Epidermal melanocyte (primary cell): Measurements from ENCODE around the gene VWA8.
"Not testable (repeated sequence)": the region's sequence is repeated elsewhere in the genome, so short reads cannot be mapped to it uniquely, and the experiment has no call there.

Experiments
- DNase-seq: peaks from one replicate; pipeline ENCODE4 v3.0.0; 2011; ENCODE audit warnings: low spot score; ENCODE audit not compliant: insufficient read length

VWA8 gene

DNA sequence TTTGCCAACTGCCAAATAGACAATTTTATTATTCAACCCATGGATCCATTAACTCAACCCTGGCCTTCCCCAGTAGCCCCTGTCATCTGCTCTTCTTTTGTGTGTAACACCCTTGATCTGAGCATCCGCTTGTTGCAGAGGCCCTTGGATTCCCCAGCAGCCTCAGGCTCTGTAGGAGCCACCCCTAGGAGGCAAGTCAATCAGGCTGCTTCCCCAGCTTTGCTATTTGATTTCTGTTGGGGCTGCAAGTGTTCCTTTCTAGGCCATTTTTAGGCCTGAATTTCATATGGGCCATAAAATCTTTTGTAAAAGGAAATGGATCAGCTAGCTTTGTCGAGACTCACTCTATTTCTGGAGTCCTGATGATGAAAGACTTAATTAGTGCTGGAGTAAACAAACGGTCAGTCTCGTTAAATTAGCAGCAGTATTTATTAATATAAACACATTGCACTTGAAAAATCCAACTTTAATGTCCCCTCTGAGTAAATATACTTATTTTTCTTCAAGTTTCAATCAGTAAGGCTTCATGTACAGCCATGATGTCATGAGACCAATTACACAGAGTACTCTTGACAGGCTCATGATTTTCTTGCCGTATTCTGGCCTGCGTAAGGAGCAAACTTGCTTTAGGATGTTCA lies 398.2 kb downstream of the VWA8 start:
- no peak for DNase-seq

DNA sequence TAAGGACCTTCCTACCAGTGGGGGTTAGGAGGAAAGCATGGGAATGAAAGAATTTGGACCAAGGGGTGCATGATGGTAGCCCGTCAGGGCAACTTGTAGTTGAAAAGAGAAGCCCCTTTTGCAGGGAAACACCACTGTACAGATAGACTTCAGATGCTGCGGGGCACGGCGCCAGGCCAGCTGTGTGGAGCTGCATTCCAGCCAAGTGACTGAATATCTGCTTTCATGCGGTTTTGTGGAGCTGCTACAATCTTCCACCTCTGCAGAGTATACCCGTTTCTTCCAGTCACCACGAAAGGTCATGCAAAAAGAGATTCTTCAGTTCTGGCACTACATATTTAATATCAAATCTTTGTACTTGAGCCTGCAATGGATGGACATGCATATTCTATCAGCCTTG lies 398.8 kb downstream of the VWA8 start:
- DNase-seq, result peak; percentile 52

DNA sequence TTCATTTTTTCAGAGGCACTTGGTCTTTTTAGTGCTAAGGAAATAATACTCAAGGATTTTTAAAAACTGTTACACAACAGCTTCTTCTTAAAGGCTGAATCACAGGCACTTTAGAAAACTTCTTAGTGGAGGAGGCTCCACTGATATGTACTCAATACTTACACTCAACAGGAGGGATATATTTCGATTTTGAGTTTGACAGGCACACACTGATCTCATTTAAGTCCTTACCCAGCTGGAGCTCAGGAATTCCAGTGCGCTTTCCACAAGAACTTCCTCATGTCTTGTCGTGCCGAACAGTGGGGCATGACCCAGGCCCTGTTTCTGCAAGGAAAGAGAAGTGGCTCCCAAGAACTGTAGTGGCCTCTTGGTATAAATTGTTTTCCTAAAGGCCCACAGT lies 399.7 kb downstream of the VWA8 start:
- DNase-seq, result no peak

DNA sequence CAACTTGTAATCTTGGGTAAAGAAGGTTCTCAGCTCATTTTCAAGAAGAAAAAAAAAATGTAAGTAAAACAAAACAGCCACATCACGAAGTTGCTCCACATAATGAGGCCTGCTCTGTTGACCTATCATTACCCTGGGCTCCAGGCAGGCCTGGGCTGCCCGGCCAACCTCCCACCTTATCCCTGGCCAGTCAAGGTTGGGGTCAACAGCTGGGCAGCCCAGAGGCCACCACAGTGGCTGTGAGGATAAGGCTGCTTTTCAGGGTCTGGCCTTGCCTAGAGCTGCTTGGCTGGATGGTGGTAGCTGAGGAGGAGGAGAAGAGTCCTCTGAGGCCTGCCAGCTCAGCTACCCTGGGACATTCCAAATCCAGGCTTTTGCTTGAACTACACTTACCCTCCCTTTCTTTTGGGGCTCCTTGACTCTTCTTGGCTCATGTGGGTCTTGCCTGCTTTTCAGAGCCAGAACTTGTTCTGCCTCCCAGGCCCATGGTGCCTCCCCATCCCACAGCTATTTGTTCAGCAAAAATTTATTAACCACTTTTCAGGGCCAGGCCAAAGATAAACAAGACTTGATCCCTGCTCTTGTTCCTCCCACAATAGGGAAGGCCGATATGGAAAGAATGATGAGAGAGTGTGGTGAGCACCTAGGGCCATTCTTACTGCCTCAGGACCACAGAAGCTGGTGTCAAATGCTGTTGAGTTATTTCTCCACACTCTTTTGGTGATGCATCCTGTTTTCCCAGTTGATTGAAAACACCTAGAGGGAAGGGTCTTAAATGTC lies 401.9 kb downstream of the VWA8 start:
- DNase-seq, result no peak

DNA sequence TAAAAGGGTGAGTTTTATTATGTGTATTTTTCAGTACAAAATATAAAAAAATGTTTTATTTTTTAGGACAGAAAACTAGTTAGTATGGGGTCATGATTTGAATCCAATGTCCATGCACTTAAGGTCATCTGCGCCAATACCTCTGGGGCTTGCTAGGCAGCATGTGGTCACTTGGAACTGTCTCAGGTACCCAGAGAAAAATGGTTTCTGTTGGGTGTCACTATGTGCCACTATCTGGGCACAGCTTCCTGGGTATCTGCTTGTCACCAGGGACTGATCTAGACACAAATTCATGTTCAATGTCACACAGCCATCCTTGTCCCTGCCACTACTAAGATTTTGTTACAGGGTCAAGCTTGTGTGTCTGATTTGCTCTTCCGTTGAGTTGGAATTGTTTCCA lies 403.2 kb downstream of the VWA8 start:
- no peak for DNase-seq

DNA sequence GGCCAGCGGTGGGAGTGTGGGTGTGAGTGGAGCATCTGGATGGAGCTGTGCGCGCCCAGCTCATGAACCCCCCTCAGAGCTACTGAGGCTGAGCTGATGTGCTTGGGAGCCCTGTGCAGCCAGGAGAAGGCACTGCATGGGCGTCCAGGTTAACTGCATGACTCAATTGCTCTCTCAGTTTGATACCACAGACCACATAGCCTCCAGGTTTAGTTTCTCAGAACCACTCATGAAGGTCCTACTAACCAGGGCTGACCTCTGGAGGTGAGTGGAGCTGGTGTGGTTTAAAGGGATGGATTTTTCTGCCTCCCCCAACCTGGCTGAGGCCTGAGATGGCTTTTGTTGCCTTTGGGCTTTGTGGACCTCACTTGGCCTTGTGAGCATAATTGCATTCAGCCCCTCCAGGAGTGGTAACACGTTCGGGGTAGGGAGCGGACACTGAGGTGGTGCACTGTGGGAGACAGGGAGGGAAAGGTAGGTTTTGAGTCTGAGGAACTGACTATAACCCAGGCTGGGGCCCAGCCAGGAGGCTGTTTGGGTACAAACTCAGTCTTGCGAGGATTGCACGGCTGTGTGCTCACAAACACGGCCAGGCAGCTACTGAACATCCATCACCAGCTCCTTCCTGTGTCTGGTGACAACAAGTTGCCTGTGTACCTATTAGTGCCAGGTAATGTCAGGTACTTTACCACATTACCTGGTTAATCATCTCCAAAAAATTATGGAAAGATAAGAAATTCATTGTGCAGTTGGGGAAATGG lies 406.1 kb downstream of the VWA8 start:
- no peak for DNase-seq

DNA sequence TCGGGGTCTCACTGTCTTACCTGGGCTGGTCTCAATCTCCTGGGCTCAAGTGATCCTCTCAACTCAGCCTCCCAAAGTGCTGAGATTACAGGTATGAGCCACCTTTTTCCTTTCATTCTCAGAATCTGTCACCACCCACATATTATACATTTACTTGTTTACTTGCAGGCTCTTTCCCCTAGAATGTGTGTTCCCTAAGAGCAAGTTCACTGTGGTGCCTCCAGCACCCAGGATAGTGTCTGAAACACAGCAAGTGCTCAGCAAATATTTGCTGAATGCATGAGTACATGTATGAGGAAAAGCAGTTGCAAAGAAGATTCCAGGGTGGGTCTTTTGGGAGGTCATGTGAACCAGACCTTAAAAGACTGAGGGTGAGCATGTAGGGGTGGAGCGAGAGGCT lies 406.7 kb downstream of the VWA8 start:
- DNase-seq, result no peak

DNA sequence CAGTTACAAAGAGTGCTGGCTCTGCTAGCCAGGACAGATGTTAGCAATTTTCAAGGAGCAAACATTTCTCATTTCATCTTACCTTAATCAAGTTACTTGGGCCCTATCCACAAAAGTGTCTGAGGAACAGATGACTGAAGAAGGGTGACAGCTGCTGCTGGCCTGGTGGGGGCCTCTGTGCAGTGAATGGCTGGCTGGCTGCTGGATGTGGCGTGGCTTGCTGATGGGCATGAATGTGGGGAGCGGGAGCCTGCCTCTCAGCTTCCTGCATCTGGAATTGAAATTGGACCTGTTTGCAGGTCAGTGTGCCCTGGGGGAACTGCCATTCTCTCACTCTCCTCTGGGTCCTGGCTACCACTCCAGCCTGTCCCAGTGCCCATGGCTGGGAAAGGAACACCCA lies 408.9 kb downstream of the VWA8 start:
- DNase-seq, result no peak

DNA sequence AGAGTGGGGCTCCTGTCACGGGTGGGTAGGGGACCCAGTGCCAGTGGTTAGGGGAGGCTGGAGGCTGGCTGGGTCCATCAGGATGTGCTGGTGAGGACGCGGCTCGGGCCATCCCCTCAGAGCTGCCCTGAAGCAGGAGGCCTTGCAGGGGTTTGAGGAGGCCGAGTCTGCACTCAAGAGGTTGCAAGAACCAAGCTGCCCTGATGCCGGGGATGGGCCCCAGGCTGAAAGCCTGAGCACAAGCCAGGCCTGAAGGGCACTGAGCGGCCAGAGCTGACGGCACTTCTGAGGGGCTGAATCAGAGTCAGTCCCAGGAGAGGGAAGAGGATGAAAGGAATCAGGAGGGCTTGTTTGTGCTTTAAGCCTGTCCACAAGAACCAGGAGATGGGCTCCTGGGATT lies 410.6 kb downstream of the VWA8 start:
- DNase-seq, result no peak

DNA sequence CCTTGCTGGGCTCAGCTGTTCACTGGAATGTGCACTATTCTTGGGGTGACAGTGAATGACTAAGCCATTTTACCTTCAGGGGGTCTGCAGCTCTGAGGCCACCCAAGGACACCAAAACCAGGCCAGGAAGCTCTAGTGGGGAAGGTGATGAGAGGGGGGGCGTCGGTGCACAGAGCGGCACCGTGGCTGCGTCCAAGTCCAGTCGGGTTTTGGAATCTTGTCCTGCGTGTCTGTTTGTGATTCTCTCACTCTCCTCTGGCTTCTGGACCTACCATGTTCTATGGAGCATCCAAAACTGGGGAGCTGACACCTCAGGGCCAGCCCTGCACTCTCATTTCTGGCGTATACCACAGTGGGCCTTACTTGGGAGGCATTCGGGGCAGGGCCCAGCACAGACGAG lies 411.4 kb downstream of the VWA8 start:
- DNase-seq, result no peak

DNA sequence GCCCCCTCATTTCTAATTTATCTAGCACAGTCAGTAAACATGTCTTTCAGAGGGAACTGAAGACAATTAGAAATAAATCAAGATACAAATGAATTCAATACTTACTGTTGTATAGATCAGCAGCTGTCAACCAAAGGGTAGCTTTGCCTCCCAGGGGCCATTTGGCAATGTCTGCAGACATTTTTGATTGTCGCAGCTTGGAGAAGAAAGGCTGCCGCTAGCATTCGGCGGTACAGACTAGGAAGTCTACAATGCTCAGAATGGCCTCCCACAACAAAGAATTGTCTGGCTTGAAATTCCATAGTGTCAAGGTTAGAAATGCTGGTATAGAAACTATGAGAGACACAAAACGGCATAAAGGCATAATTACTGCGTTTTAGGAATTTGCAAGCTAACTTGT lies 412.0 kb downstream of the VWA8 start:
- no peak for DNase-seq

DNA sequence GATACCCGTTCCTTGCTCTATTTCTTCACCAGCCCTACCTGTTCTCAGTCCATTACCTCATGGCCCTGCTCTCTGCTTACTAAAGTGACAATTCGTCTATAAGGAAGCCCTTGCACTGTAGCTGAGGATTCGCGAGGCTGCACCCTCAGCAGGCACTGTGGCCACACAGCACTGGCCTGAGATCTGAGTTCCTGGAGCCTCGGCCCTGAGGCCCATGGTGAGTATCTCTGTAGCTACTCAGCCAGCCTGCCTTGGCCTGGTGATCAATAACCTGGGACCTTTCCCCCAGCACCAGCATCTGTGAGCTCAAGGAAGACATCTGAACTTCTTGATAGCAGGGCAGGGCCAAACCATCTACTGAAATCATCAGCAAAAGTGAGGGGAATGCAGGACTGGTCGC lies 412.9 kb downstream of the VWA8 start:
- DNase-seq, result no peak

DNA sequence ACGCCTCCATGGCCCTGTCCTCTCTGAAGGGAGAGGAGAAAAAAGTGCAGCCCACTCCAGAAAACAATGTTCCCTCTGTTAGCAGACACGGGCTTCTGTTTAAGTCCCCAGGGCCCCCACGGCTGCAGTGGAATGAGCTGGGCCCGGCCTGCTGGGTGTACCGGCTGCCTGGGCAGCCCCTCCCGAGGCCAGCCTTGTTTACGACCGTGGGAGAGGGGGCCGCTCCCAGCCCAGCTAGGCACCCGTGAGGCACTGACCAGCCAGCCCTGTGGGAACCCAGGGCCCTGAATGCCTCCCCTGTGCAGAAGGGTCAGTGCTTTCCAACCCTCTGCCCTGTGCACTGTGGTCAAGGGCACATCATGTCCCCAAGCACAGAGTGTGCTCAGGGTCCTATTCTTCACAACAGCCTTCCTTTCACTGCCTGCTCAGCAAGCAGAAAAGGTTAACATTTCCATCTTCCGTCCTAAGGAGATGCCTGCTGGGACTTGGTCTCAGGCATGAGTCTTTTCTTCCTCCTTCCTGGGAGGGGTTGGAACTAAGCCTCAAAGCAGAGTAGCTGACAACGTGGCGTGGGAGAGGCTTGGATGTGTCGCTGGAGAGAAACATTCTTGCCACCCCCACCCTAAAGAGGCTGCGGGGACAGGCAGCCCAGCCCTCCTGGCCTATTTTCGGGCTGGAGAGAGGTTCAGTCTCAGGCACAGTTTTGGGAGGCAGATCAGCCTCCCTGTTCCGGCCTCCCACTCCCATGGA lies 413.5 kb downstream of the VWA8 start:
- DNase-seq, result peak; percentile 82

DNA sequence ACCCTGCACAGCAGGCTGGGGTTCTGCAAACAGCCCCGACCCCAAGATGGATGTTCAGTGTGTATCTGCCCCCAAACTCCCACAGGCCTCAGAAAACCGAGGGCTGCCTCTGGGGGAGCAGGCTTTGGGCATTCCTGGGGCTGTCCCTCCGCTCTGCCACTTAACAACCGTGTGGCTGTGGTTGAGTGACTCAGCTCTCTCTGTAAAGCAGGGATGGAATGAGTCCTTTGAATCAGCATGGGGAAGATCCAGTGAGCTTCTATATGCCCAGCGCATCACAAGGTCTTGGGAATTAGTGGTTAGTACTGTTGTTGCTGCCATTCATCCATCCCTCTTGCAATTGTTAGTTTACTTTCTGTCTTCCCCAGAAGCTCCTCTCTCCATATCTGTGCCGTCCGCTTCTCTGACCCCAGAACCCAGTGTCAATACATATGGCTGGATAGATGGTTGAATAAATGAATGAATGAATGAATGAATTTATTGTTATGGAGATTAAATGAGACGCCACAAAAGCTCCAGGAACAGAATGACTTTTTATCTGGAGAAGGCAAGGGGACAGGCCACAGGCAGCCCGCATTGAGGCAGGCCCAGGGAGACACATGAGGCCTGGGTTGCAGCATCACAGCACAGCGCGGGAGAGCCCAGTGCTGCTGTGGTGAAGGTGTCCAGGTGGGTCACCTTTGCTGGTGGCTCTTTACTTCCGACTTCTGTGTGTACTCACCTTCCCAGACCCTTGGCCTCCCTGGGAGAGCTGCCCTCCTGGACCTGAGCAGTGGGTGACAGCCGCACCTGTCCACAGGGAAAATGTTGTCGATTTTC lies 414.3 kb downstream of the VWA8 start:
- DNase-seq, result peak; percentile 45

DNA sequence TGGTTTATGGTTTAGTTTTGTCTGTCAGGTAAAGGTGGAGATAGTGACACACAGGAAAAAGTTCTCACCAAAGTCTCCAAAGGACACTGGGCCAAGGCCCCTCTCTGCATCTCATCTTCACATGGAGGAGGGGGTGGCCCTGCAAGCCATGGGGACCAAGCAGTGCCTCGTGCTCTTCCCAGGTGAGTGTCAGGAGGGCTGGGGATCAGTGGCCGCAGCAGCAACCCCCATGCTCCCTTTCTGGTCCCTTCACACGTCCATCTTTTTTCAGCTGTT lies 415.5 kb downstream of the VWA8 start:
- DNase-seq, result no peak

DNA sequence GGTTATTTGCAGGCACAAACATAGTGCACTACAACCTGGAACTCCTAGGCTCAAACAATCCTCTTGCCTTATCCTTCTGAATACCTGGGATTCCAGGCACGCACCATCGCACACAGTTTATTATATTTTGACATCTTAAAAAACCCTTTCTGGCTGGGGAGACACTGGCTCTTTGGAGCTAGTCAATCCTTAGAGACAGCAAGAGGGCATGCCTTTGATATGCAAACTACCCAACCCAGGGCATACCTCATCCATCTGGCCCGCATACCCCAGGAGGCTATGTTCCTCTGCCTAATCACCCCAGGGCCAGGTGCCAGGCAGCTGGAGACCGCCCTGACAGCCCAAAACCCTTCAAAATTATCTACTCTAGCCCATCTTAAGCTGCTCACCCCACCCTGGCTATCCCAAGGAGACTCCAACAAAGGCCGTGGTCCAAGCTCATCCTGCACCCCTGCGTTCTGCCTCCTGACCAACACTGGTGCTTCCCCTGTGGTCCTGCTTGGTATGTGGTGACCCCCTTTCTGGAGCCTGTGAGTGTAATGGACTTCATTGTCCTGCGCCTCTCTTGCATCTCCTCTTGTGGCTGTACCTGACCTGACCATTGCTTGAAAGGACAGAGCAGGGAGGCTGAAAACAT lies 417.1 kb downstream of the VWA8 start:
- DNase-seq, result no peak

DNA sequence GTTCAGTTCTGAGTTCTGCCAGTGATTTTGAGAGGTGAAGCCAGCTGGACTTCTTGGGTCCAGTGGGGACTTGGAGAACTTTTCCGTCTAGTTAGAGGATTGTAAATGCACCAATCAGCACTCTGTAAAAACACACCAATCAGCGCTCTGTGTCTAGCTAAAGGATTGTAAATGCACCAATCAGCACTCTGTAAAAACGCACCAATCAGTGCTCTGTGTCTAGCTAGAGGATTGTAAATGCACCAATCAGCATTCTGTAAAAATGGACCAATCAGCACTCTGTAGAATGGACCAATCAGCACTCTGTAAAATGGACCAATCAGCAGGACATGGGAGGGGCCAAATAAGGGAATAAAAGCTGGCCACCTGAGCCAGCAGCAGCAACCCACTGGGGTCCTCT lies 418.1 kb downstream of the VWA8 start:
- DNase-seq, result not testable (repeated sequence)

DNA sequence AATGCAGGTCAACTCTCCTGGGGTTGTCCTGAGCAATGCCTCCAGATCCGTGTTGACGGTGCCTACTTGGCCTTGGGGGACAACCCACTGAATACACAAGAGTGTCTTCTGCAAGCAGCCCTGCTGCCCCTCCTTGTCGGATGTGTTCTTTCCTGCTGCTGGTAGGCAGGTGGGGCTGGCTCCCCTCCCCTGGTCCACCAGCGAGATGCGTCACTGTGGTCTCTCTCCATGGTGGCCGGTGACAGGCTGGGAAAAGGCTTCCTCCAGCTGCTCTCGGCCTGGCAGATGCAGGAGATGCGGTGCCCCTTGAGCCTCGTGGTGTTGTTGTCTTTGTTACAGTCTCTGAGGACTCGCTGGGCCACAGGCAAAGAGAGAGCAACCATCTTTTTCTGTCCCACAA lies 418.6 kb downstream of the VWA8 start:
- DNase-seq, result no peak

DNA sequence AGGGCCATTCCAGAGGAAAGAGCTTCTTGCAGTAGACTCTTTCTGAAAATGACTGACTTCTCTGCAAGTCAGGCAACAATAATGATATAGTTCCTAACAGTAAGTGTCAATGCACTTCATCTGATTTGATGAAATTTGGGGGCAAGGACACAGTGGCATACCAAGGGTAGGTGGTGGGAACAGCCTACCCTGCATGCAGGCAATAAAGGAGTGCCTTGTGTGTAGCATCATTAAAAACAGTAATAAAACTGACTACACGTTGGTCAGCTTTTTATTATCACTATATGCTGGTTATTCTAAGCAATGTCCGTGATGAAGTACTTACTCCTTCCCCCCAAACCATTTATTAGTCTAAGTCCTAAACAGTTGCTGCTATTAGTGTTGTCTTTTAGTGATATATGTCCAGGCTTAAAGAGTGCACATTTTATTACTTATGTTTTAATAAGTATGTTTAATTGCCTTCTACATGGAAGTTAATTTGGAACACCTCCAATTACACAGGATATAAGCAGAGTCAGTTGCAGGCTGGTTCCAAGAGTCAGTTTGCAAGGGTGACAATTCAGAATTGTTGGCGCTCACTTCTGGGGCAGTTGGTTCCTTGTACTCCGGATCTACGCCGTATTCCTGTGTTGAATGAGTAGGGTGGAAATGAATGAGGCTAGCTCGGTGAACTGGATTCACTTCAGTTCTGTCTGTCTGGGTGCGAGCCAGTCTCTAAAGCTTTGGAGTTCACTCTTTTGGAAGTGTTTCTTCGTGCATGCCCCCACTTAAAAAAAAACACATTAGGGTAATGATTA lies 419.6 kb downstream of the VWA8 start:
- DNase-seq, result no peak

DNA sequence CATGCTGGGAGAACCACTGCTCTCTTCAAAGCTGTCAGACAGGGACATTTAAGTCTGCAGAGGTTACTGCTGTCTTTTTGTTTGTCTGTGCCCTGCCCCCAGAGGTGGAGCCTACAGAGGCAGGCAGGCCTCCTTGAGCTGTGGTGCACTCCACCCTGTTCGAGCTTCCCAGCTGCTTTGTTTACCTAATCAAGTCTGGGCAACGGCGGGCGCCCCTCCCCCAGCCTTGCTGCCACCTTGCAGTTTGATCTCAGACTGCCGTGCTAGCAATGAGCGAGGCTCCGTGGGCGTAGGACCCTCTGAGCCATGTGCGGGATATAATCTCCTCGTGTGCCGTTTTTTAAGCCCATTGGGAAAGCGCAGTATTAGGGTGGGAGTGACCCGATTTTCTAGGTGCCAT lies 420.7 kb downstream of the VWA8 start:
- not testable (repeated sequence) for DNase-seq
